HepG2 (cell line): ENCODE results near the gene BCL2A1. TPM values are rescaled to one million over a fixed set of nuclear protein-coding genes. Genes with fewer than 3 reads are reported as not detected.

Experiments used
- ATAC-seq: fragments of 200-7000 bp; cut with Tn5 transposase; 3 replicates; pipeline ENCODE4 v1.9.1; 2020; ENCODE audit warnings: mild to moderate bottlenecking, moderate library complexity
- BruUV-seq: library from RNA; stranded (reverse); fragments of 400-500 nt; replicated peaks from 2 replicates; lab custom pipeline; 2021; lab: Mats Ljungman, UMichigan
- CTCF ChIA-PET: fragments of 300-600 bp; formaldehyde crosslinking; extraction: SDS; loops from one replicate; lab custom pipeline; 2021; ENCODE audit warnings: low total read pairs, inconsistent platforms, low intra/inter-chr PET ratio; lab: Yijun Ruan, JAX
- POLR2A ChIA-PET: fragments of 350-600 bp; sonication (Branson Sonifier 250); formaldehyde crosslinking; loops from one replicate; lab custom pipeline; 2020; ENCODE audit warnings: antibody characterized with exemption, inconsistent platforms; lab: Yijun Ruan, JAX
- DNase-seq: peaks from one replicate; pipeline ENCODE4 v3.0.0-alpha.2; 2015; ENCODE audit warnings: low spot score
- FAIRE-seq: peaks from 3 replicates; lab custom pipeline; 2011; peaks lifted over from hg19 to GRCh38; lab: Jason Lieb, UNC
- H2AFZ ChIP-seq: one replicate; pipeline ENCODE4 v1.6.1; 2011; ENCODE audit warnings: low read length, inconsistent platforms
- H3K27ac ChIP-seq: fragments of 300-600 bp; 3 replicates; pipeline ENCODE4 v1.8.0; 2011; ENCODE audit warnings: mixed run types, mild to moderate bottlenecking, mixed read lengths, low read length, inconsistent platforms; ENCODE audit not compliant: insufficient read depth; ENCODE audit errors: extremely low read length
- H3K27me3 ChIP-seq, 2 experiments: fragments of 200-600 bp in 1 of 2; 2 replicates in 1 of 2; 3 replicates in 1 of 2; pipeline versions ENCODE4 v1.6.0 to v1.8.0; 2011; ENCODE audit warnings: low read length in 2 of 2, mild to moderate bottlenecking in 2 of 2, moderate library complexity in 2 of 2, inconsistent platforms in 1 of 2; ENCODE audit not compliant: insufficient read depth in 2 of 2, control insufficient read depth in 1 of 2
- H3K36me3 ChIP-seq, 2 experiments: fragments of 200-600 bp in 1 of 2; replicated peaks in 1 of 2; 2 replicates in 1 of 2; 3 replicates in 1 of 2; pipeline versions ENCODE4 v1.5.1 to v1.8.0; 2011; ENCODE audit warnings: low read length in 2 of 2, inconsistent platforms in 1 of 2; ENCODE audit not compliant: insufficient read depth in 2 of 2, control insufficient read depth in 1 of 2
- H3K4me1 ChIP-seq: 2 replicates; pipeline ENCODE4 v1.5.1; 2012; ENCODE audit warnings: low read length, inconsistent platforms; ENCODE audit not compliant: insufficient read depth
- H3K4me2 ChIP-seq: 2 replicates; pipeline ENCODE4 v1.6.0; 2011; ENCODE audit warnings: low read depth, low read length, inconsistent platforms
- H3K4me3 ChIP-seq, 3 experiments: fragments of 200-600 bp in 1 of 3; sonication (generic), shearing (Covaris generic) in 1 of 3; replicated peaks in 1 of 3; 2 replicates each; pipeline ENCODE4 v1.5.1; 2011 to 2016; ENCODE audit warnings: low read length in 3 of 3, inconsistent platforms in 2 of 3, low read depth in 2 of 3, mild to moderate bottlenecking in 2 of 3, control low read depth in 1 of 3, mixed read lengths in 1 of 3; ENCODE audit not compliant: insufficient read depth in 1 of 3
- H3K79me2 ChIP-seq: one replicate; pipeline ENCODE4 v1.6.1; 2011; ENCODE audit warnings: low read length, inconsistent platforms; ENCODE audit not compliant: insufficient read depth
- H3K9ac ChIP-seq: 2 replicates; pipeline ENCODE4 v1.6.0; 2011; ENCODE audit warnings: mild to moderate bottlenecking, low read depth, low read length, inconsistent platforms; ENCODE audit not compliant: insufficient read depth
- H3K9me3 ChIP-seq: 2 replicates; pipeline ENCODE4 v1.5.1; 2012; ENCODE audit warnings: mild to moderate bottlenecking, low read length
- H4K20me1 ChIP-seq: 2 replicates; pipeline ENCODE4 v1.6.0; 2011; ENCODE audit warnings: inconsistent platforms, mild to moderate bottlenecking, low read length, moderate library complexity; ENCODE audit not compliant: insufficient read depth
- ATAD3A ChIP-seq: sonication (generic); formaldehyde crosslinking; IDR thresholded peaks from 2 replicates; pipeline ENCODE4 v1.4.0; 2020; ENCODE audit warnings: missing genetic modification reagents
- ELF1 ChIP-seq: sonication (generic); formaldehyde crosslinking; IDR thresholded peaks from 2 replicates; pipeline ENCODE4 v1.4.0; 2020; ENCODE audit warnings: missing genetic modification reagents
- FOXA1 ChIP-seq, 2 experiments: fragments of 450-650 bp in 1 of 2; sonication (generic) in 1 of 2; formaldehyde crosslinking in 1 of 2; IDR thresholded peaks; 2 replicates each; pipeline versions ENCODE4 v1.4.0 to v1.6.1; 2016 to 2020; ENCODE audit warnings: missing genetic modification reagents in 1 of 2
- HDAC1 ChIP-seq: sonication (generic); formaldehyde crosslinking; IDR thresholded peaks from 2 replicates; pipeline ENCODE4 v1.5.1; 2020; ENCODE audit warnings: mild to moderate bottlenecking, missing genetic modification reagents
- HOXA7 ChIP-seq: sonication (generic); formaldehyde crosslinking; IDR thresholded peaks from 2 replicates; pipeline ENCODE4 v1.8.1; 2022; ENCODE audit warnings: mild to moderate bottlenecking, missing genetic modification reagents, moderate library complexity
- ISX ChIP-seq: sonication (generic); formaldehyde crosslinking; conservative IDR thresholded peaks from 2 replicates; pipeline ENCODE4 v1.5.0; 2020; ENCODE audit warnings: missing genetic modification reagents
- KMT2B ChIP-seq: IDR thresholded peaks from 2 replicates; pipeline ENCODE4 v1.6.1; 2016; ENCODE audit warnings: missing genetic modification reagents, missing compliant biosample characterization
- MTF1 ChIP-seq: sonication (generic); formaldehyde crosslinking; IDR thresholded peaks from 2 replicates; pipeline ENCODE4 v1.5.0; 2020; ENCODE audit warnings: missing genetic modification reagents
- NFIC ChIP-seq: IDR thresholded peaks from 2 replicates; pipeline ENCODE4 v1.6.1; 2012; ENCODE audit warnings: mild to moderate bottlenecking, low read length, inconsistent platforms
- SRSF1 ChIP-seq: fragments of 200-400 bp; formaldehyde crosslinking; optimal IDR thresholded peaks from 2 replicates; pipeline ENCODE3; 2017; ENCODE audit warnings: mild to moderate bottlenecking, low read depth, low read length, moderate library complexity
- ZFY ChIP-seq: sonication (generic); formaldehyde crosslinking; IDR thresholded peaks from 2 replicates; pipeline ENCODE4 v1.4.0; 2020; ENCODE audit warnings: missing genetic modification reagents
- ZNF207 ChIP-seq: fragments of 450-650 bp; IDR thresholded peaks from 2 replicates; pipeline ENCODE4 v1.6.1; 2016; ENCODE audit warnings: antibody characterized with exemption, borderline replicate concordance
- ZNF564 ChIP-seq: sonication (generic); formaldehyde crosslinking; IDR thresholded peaks from 2 replicates; pipeline ENCODE4 v1.8.1; 2023; ENCODE audit warnings: mild to moderate bottlenecking, missing genetic modification reagents
- ZNF780A ChIP-seq: sonication (generic); formaldehyde crosslinking; IDR thresholded peaks from 2 replicates; pipeline ENCODE4 v1.8.0; 2022; ENCODE audit warnings: mild to moderate bottlenecking, missing genetic modification reagents, moderate library complexity
- ZNF782 ChIP-seq: sonication (generic); formaldehyde crosslinking; IDR thresholded peaks from 2 replicates; pipeline ENCODE4 v1.4.0; 2020; ENCODE audit warnings: missing genetic modification reagents, mild to moderate bottlenecking, borderline replicate concordance
- ZNF850 ChIP-seq: sonication (generic); formaldehyde crosslinking; conservative IDR thresholded peaks from 2 replicates; pipeline ENCODE4 v1.9.0; 2021; ENCODE audit warnings: mild to moderate bottlenecking, missing genetic modification reagents
- WGBS: methylation state at CpG from one replicate; pipeline ENCODE4 v1.1.6; 2017; ENCODE audit warnings: low lambda C conversion rate; 5-methylcytosine and 5-hydroxymethylcytosine counted together
- in situ Hi-C: cut with HindIII; loops from 2 replicates; pipeline ENCODE4 v1.10.0; 2017; ENCODE audit warnings: low pct_unique_long_range_greater_than_20kb; ENCODE audit not compliant: extremely low pct_ligation_motif_present
- intact Hi-C: fragments of 100-400 bp; cut with micrococcal nuclease; formaldehyde crosslinking; loops from one replicate; pipeline ENCODE4 v1.10.0; 2022; ENCODE audit not compliant: unreplicated experiment
- polyA plus RNA-seq, 8 experiments: library from polyadenylated mRNA; depleted of rRNA in 3 of 8; stranded (reverse) in 7 of 8; unstranded in 1 of 8; fragments of >200 nt; fragmentation: Illumina TruSeq in 4 of 8; extraction: Trizol in 4 of 8; gene quantifications; 2 replicates each; pipeline versions ENCODE4 v1.2.1 to v1.2.3, GENCODE V29; 2011 to 2016; ENCODE audit warnings: low read depth in 4 of 8, missing spikeins in 1 of 8, mixed read lengths in 1 of 8; ENCODE audit not compliant: insufficient read depth in 1 of 8
- total RNA-seq, 5 experiments: library from RNA; depleted of rRNA; stranded (reverse); fragments of >200 nt; fragmentation: Illumina TruSeq; extraction: Trizol; gene quantifications; 2 replicates each; pipeline ENCODE4 v1.2.3, GENCODE V29; 2016; ENCODE audit warnings: low read depth in 1 of 5
- TF ChIP-seq, protein P1 (sequence below): IDR thresholded peaks from 2 replicates; pipeline ENCODE4 v1.6.1; 2016; ENCODE audit warnings: mild to moderate bottlenecking
- TF ChIP-seq, protein P2 (sequence below): fragments of 450-650 bp; IDR thresholded peaks from 2 replicates; pipeline ENCODE4 v1.6.1; 2017

The BCL2A1 gene
- total and polyA plus RNA-seq, 2 of the 13 experiments (the other 11 are each of a cell fraction or from before 2014, with no cell fraction given) = 0.08 to 0.31 TPM

DNA sequence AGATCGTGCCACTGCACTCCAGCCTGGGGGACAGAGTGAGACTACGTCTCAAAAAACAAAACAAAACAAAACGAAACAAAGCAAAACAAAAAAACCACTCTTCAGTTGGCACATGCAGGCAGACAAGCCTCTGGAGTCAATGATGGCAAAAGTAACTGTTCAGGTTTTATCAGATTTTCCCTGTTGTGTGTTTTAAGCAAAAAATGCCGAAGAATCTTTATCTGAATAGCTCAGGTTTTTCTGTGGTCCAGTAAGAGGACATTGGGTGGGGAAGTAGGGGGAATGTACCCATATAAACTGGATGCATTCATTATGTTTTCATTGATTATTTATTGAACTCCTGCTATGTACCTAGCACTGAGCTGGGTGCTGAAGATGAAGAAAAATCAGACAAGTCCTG is 20.8 kb upstream of the BCL2A1 start:
- in situ Hi-C loops (loop anchor here (5.0 kb wide), 1 partner anchor 95 kb away; the partner anchor contains the start of gene MTHFS), intact Hi-C loops (loop anchor here (2.0 to 10.0 kb wide), 4 partner anchors 63 to 223 kb away; partner anchors contain the start of genes MTHFS and ZFAND6)
- no peaks in the 10 kb centered on the region for H3K9me3 ChIP-seq
- H3K27me3 ChIP-seq = no peaks in the 10 kb centered on the region; a peak in 1 of 5 replicates
- no peak overlapping the region for H3K9ac ChIP-seq
- ChIA-PET POLR2A (interaction anchor here (1.9 kb wide), 1 partner anchor 68 kb away, joined by 7 read pairs; no protein-coding TSS in a partner anchor), CTCF (no interaction called here)
- H3K4me1 ChIP-seq = peaks cover 29% of the 10 kb centered on the region
- DNase-seq (no peak), ATAC-seq (no peak), FAIRE-seq (no peak)
- TF ChIP-seq ELF1 (CRISPR knock-in tag) (no peak), ZFY (CRISPR knock-in tag) (no peak), ZNF780A (CRISPR knock-in tag) (no peak), NFIC (no peak), ZNF207 (no peak), SRSF1 (no peak), ZNF850 (CRISPR knock-in tag) (no peak)
- TF ChIP-seq, protein P1, sequence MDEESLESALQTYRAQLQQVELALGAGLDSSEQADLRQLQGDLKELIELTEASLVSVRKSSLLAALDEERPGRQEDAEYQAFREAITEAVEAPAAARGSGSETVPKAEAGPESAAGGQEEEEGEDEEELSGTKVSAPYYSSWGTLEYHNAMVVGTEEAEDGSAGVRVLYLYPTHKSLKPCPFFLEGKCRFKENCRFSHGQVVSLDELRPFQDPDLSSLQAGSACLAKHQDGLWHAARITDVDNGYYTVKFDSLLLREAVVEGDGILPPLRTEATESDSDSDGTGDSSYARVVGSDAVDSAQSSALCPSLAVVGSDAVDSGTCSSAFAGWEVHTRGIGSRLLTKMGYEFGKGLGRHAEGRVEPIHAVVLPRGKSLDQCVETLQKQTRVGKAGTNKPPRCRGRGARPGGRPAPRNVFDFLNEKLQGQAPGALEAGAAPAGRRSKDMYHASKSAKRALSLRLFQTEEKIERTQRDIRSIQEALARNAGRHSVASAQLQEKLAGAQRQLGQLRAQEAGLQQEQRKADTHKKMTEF (CRISPR knock-in tag) = no peak
- no peaks in the 10 kb centered on the region for H4K20me1 ChIP-seq
- no TSS peak for BruUV-seq
- 35% methylated on average over 4 of the region's 4 CpGs for WGBS
- no peak overlapping the region for H3K4me3 ChIP-seq
- no peak overlapping the region for H3K27ac ChIP-seq
- H3K36me3 ChIP-seq = no peaks in the 10 kb centered on the region
- H2AFZ ChIP-seq = no peak overlapping the region
- H3K4me2 ChIP-seq = no peak overlapping the region
- H3K79me2 ChIP-seq = no peaks in the 10 kb centered on the region

DNA sequence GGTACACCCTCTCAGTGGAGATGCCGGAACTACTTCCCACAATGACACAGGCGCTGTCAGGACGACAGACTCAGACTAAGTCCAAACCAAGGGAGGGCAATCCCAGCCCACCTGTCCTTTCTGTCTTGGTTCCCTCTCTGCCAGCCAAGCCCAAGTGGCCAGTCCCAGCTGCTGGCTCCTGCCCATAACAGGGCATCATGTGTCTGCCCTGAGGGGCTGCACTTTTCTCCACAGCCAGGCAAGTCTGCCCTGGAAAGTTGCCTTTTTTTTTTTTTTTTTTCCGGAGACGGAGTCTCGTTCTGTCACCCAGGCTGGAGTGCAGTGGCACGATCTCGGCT is 20.0 kb upstream of the BCL2A1 start:
- WGBS = 87% methylated on average over 8 of the region's 8 CpGs
- ATAC-seq = no peak
- intact Hi-C loops (loop anchor here (5.0 to 10.0 kb wide), 2 partner anchors 64 to 139 kb away; partner anchors contain the start of gene ZFAND6), in situ Hi-C loops (loop anchor here (5.0 kb wide), 1 partner anchor 94 kb away; the partner anchor contains the start of gene MTHFS)
- H3K36me3 ChIP-seq = no peaks in the 10 kb centered on the region
- no peaks in the 10 kb centered on the region for H4K20me1 ChIP-seq
- no peak for DNase-seq
- H3K9me3 ChIP-seq = no peaks in the 10 kb centered on the region
- no peak overlapping the region for H2AFZ ChIP-seq
- no peak overlapping the region for H3K27ac ChIP-seq
- H3K4me2 ChIP-seq = no peak overlapping the region
- peaks cover 31% of the 10 kb centered on the region for H3K4me1 ChIP-seq
- POLR2A ChIA-PET = no interaction called here
- CTCF ChIA-PET = no interaction called here
- H3K4me3 ChIP-seq = no peak overlapping the region
- H3K9ac ChIP-seq = no peak overlapping the region
- no TSS peak for BruUV-seq
- no peak for FAIRE-seq
- H3K79me2 ChIP-seq = no peaks in the 10 kb centered on the region
- H3K27me3 ChIP-seq = no peaks in the 10 kb centered on the region; a peak in 1 of 5 replicates
- TF ChIP-seq FOXA1 (IDR thresholded peaks at IDR 0.05) = no peak
- TF ChIP-seq FOXA1 (CRISPR knock-in tag; IDR thresholded peaks at IDR 0.05) = no peak
- no peak for TF ChIP-seq KMT2B (CRISPR knock-in tag)
- no peak for TF ChIP-seq HDAC1 (CRISPR knock-in tag)
- no peak for TF ChIP-seq MTF1 (CRISPR knock-in tag)
- TF ChIP-seq ATAD3A (CRISPR knock-in tag) = no peak
- TF ChIP-seq ISX (CRISPR knock-in tag) = no peak
- TF ChIP-seq, protein P2, sequence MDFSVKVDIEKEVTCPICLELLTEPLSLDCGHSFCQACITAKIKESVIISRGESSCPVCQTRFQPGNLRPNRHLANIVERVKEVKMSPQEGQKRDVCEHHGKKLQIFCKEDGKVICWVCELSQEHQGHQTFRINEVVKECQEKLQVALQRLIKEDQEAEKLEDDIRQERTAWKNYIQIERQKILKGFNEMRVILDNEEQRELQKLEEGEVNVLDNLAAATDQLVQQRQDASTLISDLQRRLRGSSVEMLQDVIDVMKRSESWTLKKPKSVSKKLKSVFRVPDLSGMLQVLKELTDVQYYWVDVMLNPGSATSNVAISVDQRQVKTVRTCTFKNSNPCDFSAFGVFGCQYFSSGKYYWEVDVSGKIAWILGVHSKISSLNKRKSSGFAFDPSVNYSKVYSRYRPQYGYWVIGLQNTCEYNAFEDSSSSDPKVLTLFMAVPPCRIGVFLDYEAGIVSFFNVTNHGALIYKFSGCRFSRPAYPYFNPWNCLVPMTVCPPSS = no peak
- no peak for TF ChIP-seq ZNF564 (CRISPR knock-in tag)
- TF ChIP-seq ZNF782 = no peak
- TF ChIP-seq HOXA7 (CRISPR knock-in tag) = no peak
